ENCODE data around the gene HEXIM2. TPM values are rescaled to one million over a fixed set of nuclear protein-coding genes. Genes with fewer than 3 reads are reported as not detected.
A peak's percentile ranks its signal among the peaks of the same experiment; 100 is the strongest.

HEXIM2 gene
- total and polyA plus RNA-seq, 2 of the 13 experiments (the other 11 are each of a cell fraction or from before 2014, with no cell fraction given): 27.1 to 32.4 TPM

- TF ChIP-seq PLRG1 (conservative IDR thresholded peaks at IDR 0.05): no peak
- TF ChIP-seq CERS6 (CRISPR knock-in tag; IDR thresholded peaks at IDR 0.05): no peak
- TF ChIP-seq ZNF619 (CRISPR knock-in tag; IDR thresholded peaks at IDR 0.05): no peak
- peak; percentile 43 for TF ChIP-seq SALL1 (CRISPR knock-in tag; IDR thresholded peaks at IDR 0.05)
- no peak for TF ChIP-seq CEBPG (CRISPR knock-in tag; IDR thresholded peaks at IDR 0.05)
- TF ChIP-seq PBX3 (CRISPR knock-in tag; IDR thresholded peaks at IDR 0.05; ENCODE audit: borderline replicate concordance): no peak
- peak; percentile 96 for TF ChIP-seq ATF3 (CRISPR knock-in tag; IDR thresholded peaks at IDR 0.05)
- no peak for TF ChIP-seq ZNF75D (CRISPR knock-in tag; IDR thresholded peaks at IDR 0.05; ENCODE audit: borderline replicate concordance)
- peak; percentile 55; the same call in 1 of the 2 replicates for TF ChIP-seq HMG20A (CRISPR knock-in tag; IDR thresholded peaks at IDR 0.05; ENCODE audit: borderline replicate concordance)
- no peak for TF ChIP-seq ZBTB43 (CRISPR knock-in tag; conservative IDR thresholded peaks at IDR 0.05)
- no peak for TF ChIP-seq FOXJ3 (CRISPR knock-in tag; IDR thresholded peaks at IDR 0.05; ENCODE audit: borderline replicate concordance)
- TF ChIP-seq ZNF597 (CRISPR knock-in tag; IDR thresholded peaks at IDR 0.05): no peak
- no peak for TF ChIP-seq ZSCAN9 (CRISPR knock-in tag; IDR thresholded peaks at IDR 0.05; ENCODE audit: borderline replicate concordance)
- no peak for TF ChIP-seq BRF2 (CRISPR knock-in tag; IDR thresholded peaks at IDR 0.05)
- TF ChIP-seq GATA4 (IDR thresholded peaks at IDR 0.05; ENCODE audit: borderline replicate concordance, low read depth): peak; percentile 39; the same call in 1 of the 2 replicates
- no peak for TF ChIP-seq TBL1XR1 (IDR thresholded peaks at IDR 0.05; ENCODE audit: borderline replicate concordance, low read length, partially characterized antibody)
- TF ChIP-seq CEBPZ (IDR thresholded peaks at IDR 0.05; ENCODE audit: low read length): no peak
- no peak for TF ChIP-seq ZNF30 (CRISPR knock-in tag; IDR thresholded peaks at IDR 0.05)
- TF ChIP-seq ZNF224 (CRISPR knock-in tag; IDR thresholded peaks at IDR 0.05): no peak
- no peak for TF ChIP-seq ZNF773 (CRISPR knock-in tag; IDR thresholded peaks at IDR 0.05; ENCODE audit: borderline replicate concordance)
Observed at GRCh38 chr17:45123930-45124796, 37.5 kb upstream of the HEXIM2 start (continued).
